ENCODE results near the gene CHCHD6. TPM values are rescaled to one million over a fixed set of nuclear protein-coding genes. Genes with fewer than 3 reads are reported as not detected.

Gene CHCHD6
- total RNA-seq, 2 experiments from 2014 or later: 12.7 to 13.1 TPM

- Mint-ChIP-seq H3K27ac (no peak overlapping the region), H3K4me3 (no peak overlapping the region), H3K9me3 (no peaks in the 10 kb centered on the region), H3K4me1 (ENCODE audit: low read depth) (peaks cover 14% of the 10 kb centered on the region), H3K36me3 (no peaks in the 10 kb centered on the region), H3K27me3 (peaks cover 4% of the 10 kb centered on the region)
- intact Hi-C loops (cut with micrococcal nuclease): loop anchor here (2.0 to 5.0 kb wide), 4 partner anchors 278 to 564 kb away; partner anchors contain the start of gene CHCHD6
- POLR2A ChIA-PET: no interaction called here
- CTCF ChIA-PET: interaction anchor here (0.9 to 3.1 kb wide), 3 partner anchors 59 to 304 kb away, joined by 3 to 18 read pairs (median 5); no protein-coding TSS in a partner anchor
- DNase-seq: no peak
These were observed 279.2 kb downstream of the CHCHD6 start for GRCh38 chr3:126983276-126983652.

GRCh38 chr3:126983653-126984390 lies 279.8 kb downstream of the CHCHD6 start:
- Mint-ChIP-seq H3K4me3 (no peak overlapping the region), H3K9me3 (no peaks in the 10 kb centered on the region), H3K27me3 (no peaks in the 10 kb centered on the region), H3K36me3 (no peaks in the 10 kb centered on the region), H3K4me1 (ENCODE audit: low read depth) (peaks cover 14% of the 10 kb centered on the region), H3K27ac (no peak overlapping the region)
- CTCF ChIA-PET: interaction anchor here (0.9 to 3.1 kb wide), 3 partner anchors 60 to 304 kb away, joined by 3 to 18 read pairs (median 5); no protein-coding TSS in a partner anchor
- peak; percentile 40 for DNase-seq
- POLR2A ChIA-PET: no interaction called here
- intact Hi-C loops (cut with micrococcal nuclease): loop anchor here (2.0 to 5.0 kb wide), 4 partner anchors 279 to 563 kb away; partner anchors contain the start of gene CHCHD6

- ChIA-PET POLR2A (no interaction called here), CTCF (interaction anchor here (0.9 to 1.1 kb wide), 2 partner anchors 16 to 305 kb away, joined by 3 to 4 read pairs; no protein-coding TSS in a partner anchor)
- H3K9me3 Mint-ChIP-seq: no peaks in the 10 kb centered on the region
- intact Hi-C loops (cut with micrococcal nuclease): loop anchor here (5.0 kb wide), 1 partner anchor 473 kb away; no protein-coding TSS in a partner anchor
- peak overlapping the region; percentile 55 for H3K4me3 Mint-ChIP-seq
- H3K27ac Mint-ChIP-seq: no peak overlapping the region
- no peaks in the 10 kb centered on the region for H3K27me3 Mint-ChIP-seq
- no peak for DNase-seq
- peaks cover 4% of the 10 kb centered on the region for H3K36me3 Mint-ChIP-seq
- peaks cover 14% of the 10 kb centered on the region for H3K4me1 Mint-ChIP-seq (ENCODE audit: low read depth)
These were observed 280.5 kb downstream of the CHCHD6 start for GRCh38 chr3:126984391-126985131.

GRCh38 chr3:126985132-126985985 lies 281.3 kb downstream of the CHCHD6 start:
- peaks cover 4% of the 10 kb centered on the region for H3K36me3 Mint-ChIP-seq
- no peaks in the 10 kb centered on the region for H3K9me3 Mint-ChIP-seq
- ChIA-PET POLR2A (no interaction called here), CTCF (interaction anchor here (0.9 to 1.1 kb wide), 2 partner anchors 15 to 306 kb away, joined by 3 to 4 read pairs; no protein-coding TSS in a partner anchor)
- no peaks in the 10 kb centered on the region for H3K27me3 Mint-ChIP-seq
- no peak overlapping the region for H3K27ac Mint-ChIP-seq
- H3K4me1 Mint-ChIP-seq (ENCODE audit: low read depth): peaks cover 14% of the 10 kb centered on the region
- intact Hi-C loops (cut with micrococcal nuclease): no loop called here
- H3K4me3 Mint-ChIP-seq: no peak overlapping the region
- DNase-seq: no peak

GRCh38 chr3:126986001-126986400 lies 282.0 kb downstream of the CHCHD6 start:
- intact Hi-C loops (cut with micrococcal nuclease): no loop called here
- no peak overlapping the region for H3K4me3 Mint-ChIP-seq
- peaks cover 14% of the 10 kb centered on the region for H3K4me1 Mint-ChIP-seq (ENCODE audit: low read depth)
- CTCF ChIA-PET: interaction anchor here (1.1 kb wide), 1 partner anchor 306 kb away, joined by 4 read pairs; no protein-coding TSS in a partner anchor
- DNase-seq: no peak
- peaks cover 4% of the 10 kb centered on the region for H3K36me3 Mint-ChIP-seq
- H3K27me3 Mint-ChIP-seq: no peaks in the 10 kb centered on the region
- POLR2A ChIA-PET: no interaction called here
- no peak overlapping the region for H3K27ac Mint-ChIP-seq
- H3K9me3 Mint-ChIP-seq: no peaks in the 10 kb centered on the region

- POLR2A ChIA-PET: no interaction called here
- intact Hi-C loops (cut with micrococcal nuclease): no loop called here
- CTCF ChIA-PET: no interaction called here
- Mint-ChIP-seq H3K36me3 (peaks cover 4% of the 10 kb centered on the region), H3K4me1 (ENCODE audit: low read depth) (peaks cover 7% of the 10 kb centered on the region), H3K27me3 (no peaks in the 10 kb centered on the region), H3K9me3 (no peaks in the 10 kb centered on the region), H3K4me3 (no peak overlapping the region), H3K27ac (no peak overlapping the region)
- no peak for DNase-seq
These were observed 283.1 kb downstream of the CHCHD6 start for GRCh38 chr3:126987129-126987528.

- no peak for DNase-seq
- ChIA-PET POLR2A (no interaction called here), CTCF (no interaction called here)
- Mint-ChIP-seq H3K27ac (no peak overlapping the region), H3K4me3 (no peak overlapping the region), H3K4me1 (ENCODE audit: low read depth) (peaks cover 4% of the 10 kb centered on the region), H3K36me3 (peaks cover 4% of the 10 kb centered on the region), H3K27me3 (no peaks in the 10 kb centered on the region), H3K9me3 (no peaks in the 10 kb centered on the region)
- intact Hi-C loops (cut with micrococcal nuclease): no loop called here
These were observed 283.6 kb downstream of the CHCHD6 start for GRCh38 chr3:126987596-126987995.

GRCh38 chr3:126988451-126989021 lies 284.5 kb downstream of the CHCHD6 start:
- peaks cover 4% of the 10 kb centered on the region for H3K36me3 Mint-ChIP-seq
- intact Hi-C loops (cut with micrococcal nuclease): no loop called here
- H3K27ac Mint-ChIP-seq: no peak overlapping the region
- CTCF ChIA-PET: no interaction called here
- no peak overlapping the region for H3K4me3 Mint-ChIP-seq
- peaks cover 4% of the 10 kb centered on the region for H3K4me1 Mint-ChIP-seq (ENCODE audit: low read depth)
- H3K27me3 Mint-ChIP-seq: no peaks in the 10 kb centered on the region
- POLR2A ChIA-PET: no interaction called here
- DNase-seq: no peak
- H3K9me3 Mint-ChIP-seq: no peaks in the 10 kb centered on the region

- Mint-ChIP-seq H3K9me3 (no peaks in the 10 kb centered on the region), H3K4me1 (ENCODE audit: low read depth) (peaks cover 2% of the 10 kb centered on the region), H3K36me3 (peaks cover 4% of the 10 kb centered on the region), H3K4me3 (no peak overlapping the region), H3K27ac (no peak overlapping the region), H3K27me3 (no peaks in the 10 kb centered on the region)
- DNase-seq: no peak
- intact Hi-C loops (cut with micrococcal nuclease): no loop called here
- POLR2A ChIA-PET: no interaction called here
- CTCF ChIA-PET: no interaction called here
These were observed 285.4 kb downstream of the CHCHD6 start for GRCh38 chr3:126989316-126990023.

GRCh38 chr3:126990024-126990700 lies 286.1 kb downstream of the CHCHD6 start:
- ChIA-PET POLR2A (no interaction called here), CTCF (no interaction called here)
- H3K4me1 Mint-ChIP-seq (ENCODE audit: low read depth): peaks cover 2% of the 10 kb centered on the region

GRCh38 chr3:126990890-126991289 lies 286.9 kb downstream of the CHCHD6 start:
- CTCF ChIA-PET: no interaction called here
- Mint-ChIP-seq H3K36me3 (peaks cover 4% of the 10 kb centered on the region), H3K27ac (no peak overlapping the region), H3K4me1 (ENCODE audit: low read depth) (no peaks in the 10 kb centered on the region), H3K4me3 (no peak overlapping the region), H3K9me3 (no peaks in the 10 kb centered on the region), H3K27me3 (no peaks in the 10 kb centered on the region)
- no peak for DNase-seq
- POLR2A ChIA-PET: no interaction called here
- intact Hi-C loops (cut with micrococcal nuclease): no loop called here

More at GRCh38 chr3:126990024-126990700, 286.1 kb downstream of the CHCHD6 start:
- H3K27ac Mint-ChIP-seq: no peak overlapping the region
- peaks cover 4% of the 10 kb centered on the region for H3K36me3 Mint-ChIP-seq
- intact Hi-C loops (cut with micrococcal nuclease): no loop called here
- no peaks in the 10 kb centered on the region for H3K27me3 Mint-ChIP-seq
- H3K4me3 Mint-ChIP-seq: no peak overlapping the region
- H3K9me3 Mint-ChIP-seq: no peaks in the 10 kb centered on the region
- no peak for DNase-seq
